HL-60 (cell line): ENCODE data around the gene TMEM145.

Experiments used
- DNase-seq, 2 experiments: peaks; one replicate each; pipeline ENCODE4 v3.0.0-alpha.2; 2010 to 2020; ENCODE audit warnings: low read depth in 1 of 2, low spot score in 1 of 2
- H3K27ac ChIP-seq: fragments of 250-450 bp; sonication (Bioruptor Pico); replicated peaks from 2 replicates; pipeline ENCODE4 v1.5.1; 2020; ENCODE audit warnings: mild to moderate bottlenecking, moderate library complexity
- H3K27me3 ChIP-seq: fragments of 250-450 bp; sonication (Bioruptor Pico); 2 replicates; pipeline ENCODE4 v1.5.1; 2021; ENCODE audit warnings: mild to moderate bottlenecking, moderate library complexity; ENCODE audit not compliant: insufficient read depth, poor library complexity, severe bottlenecking
- H3K4me3 ChIP-seq: replicated peaks from 2 replicates; pipeline ENCODE4 v1.5.1; 2011; ENCODE audit warnings: mild to moderate bottlenecking, control low read depth, low read length; ENCODE audit not compliant: insufficient read depth
- CTCF ChIP-seq: IDR thresholded peaks from one replicate; pipeline ENCODE4 v1.5.1; 2011; ENCODE audit warnings: low read length, control low read depth, inconsistent platforms; ENCODE audit not compliant: insufficient read depth
- GABPA ChIP-seq: IDR thresholded peaks from 2 replicates; pipeline ENCODE4 v1.6.1; 2012; ENCODE audit warnings: low read depth
- POLR2AphosphoS5 ChIP-seq: IDR thresholded peaks from 2 replicates; pipeline ENCODE4 v1.6.1; 2012; ENCODE audit warnings: low read depth
- REST ChIP-seq: IDR thresholded peaks from 2 replicates; pipeline ENCODE4 v1.6.1; 2012; ENCODE audit warnings: low read depth; ENCODE audit not compliant: insufficient replicate concordance
- SPI1 ChIP-seq: IDR thresholded peaks from 2 replicates; pipeline ENCODE4 v1.6.1; 2012; ENCODE audit warnings: low read depth, mild to moderate bottlenecking, borderline replicate concordance

Gene TMEM145

GRCh38 chr19:42348211-42348610 is 35.1 kb downstream of the TMEM145 start:
- no peak for DNase-seq
- Histone ChIP-seq H3K27me3 (no peaks in the 10 kb centered on the region), H3K27ac (no peak overlapping the region), H3K4me3 (no peak overlapping the region)
- TF ChIP-seq REST: no peak
- no peak for TF ChIP-seq SPI1
- TF ChIP-seq GABPA: no peak
- TF ChIP-seq POLR2AphosphoS5: no peak
- no peak for TF ChIP-seq CTCF

GRCh38 chr19:42349378-42350107 is 36.4 kb downstream of the TMEM145 start:
- no peak overlapping the region for H3K27ac ChIP-seq
- TF ChIP-seq POLR2AphosphoS5: no peak
- no peak for TF ChIP-seq GABPA
- no peak for TF ChIP-seq REST
- TF ChIP-seq SPI1: no peak
- TF ChIP-seq CTCF: no peak
- no peak overlapping the region for H3K4me3 ChIP-seq
- no peak for DNase-seq
- H3K27me3 ChIP-seq: no peaks in the 10 kb centered on the region

- no peak overlapping the region for H3K27ac ChIP-seq
- H3K4me3 ChIP-seq: no peak overlapping the region
- TF ChIP-seq REST: no peak
- TF ChIP-seq SPI1: no peak
- TF ChIP-seq CTCF: no peak
- TF ChIP-seq POLR2AphosphoS5: no peak
- TF ChIP-seq GABPA: no peak
- DNase-seq: no peak
- H3K27me3 ChIP-seq: no peaks in the 10 kb centered on the region
These were observed 37.3 kb downstream of the TMEM145 start for GRCh38 chr19:42350417-42350816.
